Measurements from ENCODE around the gene AMPH.
A peak's percentile ranks its signal among the peaks of the same experiment; 100 is the strongest.
"Not testable (repeated sequence)": the region's sequence is repeated elsewhere in the genome, so short reads cannot be mapped to it uniquely, and the experiment has no call there.

The AMPH gene

DNA sequence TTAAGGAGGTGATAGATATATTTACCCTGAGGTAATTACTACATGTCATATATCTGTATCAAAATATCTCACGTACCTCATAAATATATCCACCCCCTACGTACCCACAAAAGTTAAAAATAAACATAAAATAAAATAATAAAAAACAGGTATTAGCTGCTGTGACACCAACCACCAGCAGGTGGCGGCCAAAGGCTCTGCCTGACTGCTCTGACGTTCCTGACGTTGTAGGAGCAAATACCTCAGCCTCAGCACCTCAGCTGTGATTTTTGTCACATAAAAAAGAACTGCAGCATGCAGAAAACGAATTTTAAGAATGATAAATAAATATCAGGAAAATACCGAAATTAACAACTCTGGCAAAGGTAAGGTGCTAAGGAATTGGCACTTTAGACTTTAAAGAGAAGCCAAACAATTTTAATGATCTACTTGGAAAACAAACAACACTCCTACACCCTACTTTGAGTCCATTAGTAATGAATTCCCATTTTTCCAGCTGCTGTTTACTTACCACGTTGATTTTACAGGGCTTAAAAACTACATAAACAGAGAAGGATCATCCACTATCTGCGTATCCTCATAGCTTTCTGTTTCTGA is 232.3 kb downstream of the AMPH start:
- H4K20me1 ChIP-seq (ENCODE audit: low read depth, low read length) = no peaks in the 10 kb centered on the region
- H3K9ac ChIP-seq (ENCODE audit: low read length) = no peak overlapping the region
- H2AFZ ChIP-seq (ENCODE audit: low read depth, low read length, severe bottlenecking) = no peak overlapping the region
- H3K27ac ChIP-seq (ENCODE audit: low read depth, low read length) = no peak overlapping the region
- no peaks in the 10 kb centered on the region for H3K79me2 ChIP-seq (ENCODE audit: insufficient read depth, low read length)
- no peak overlapping the region for H3K4me3 ChIP-seq (ENCODE audit: insufficient read depth, low read length, poor library complexity, severe bottlenecking)
- H3K27me3 ChIP-seq (ENCODE audit: low read length) = no peaks in the 10 kb centered on the region
- no peaks in the 10 kb centered on the region for H3F3A ChIP-seq (ENCODE audit: insufficient read depth)
- H3K36me3 ChIP-seq (ENCODE audit: low read length) = no peaks in the 10 kb centered on the region
- H3K9me3 ChIP-seq (ENCODE audit: insufficient read depth, low read length) = no peaks in the 10 kb centered on the region
- TF ChIP-seq, protein P1, sequence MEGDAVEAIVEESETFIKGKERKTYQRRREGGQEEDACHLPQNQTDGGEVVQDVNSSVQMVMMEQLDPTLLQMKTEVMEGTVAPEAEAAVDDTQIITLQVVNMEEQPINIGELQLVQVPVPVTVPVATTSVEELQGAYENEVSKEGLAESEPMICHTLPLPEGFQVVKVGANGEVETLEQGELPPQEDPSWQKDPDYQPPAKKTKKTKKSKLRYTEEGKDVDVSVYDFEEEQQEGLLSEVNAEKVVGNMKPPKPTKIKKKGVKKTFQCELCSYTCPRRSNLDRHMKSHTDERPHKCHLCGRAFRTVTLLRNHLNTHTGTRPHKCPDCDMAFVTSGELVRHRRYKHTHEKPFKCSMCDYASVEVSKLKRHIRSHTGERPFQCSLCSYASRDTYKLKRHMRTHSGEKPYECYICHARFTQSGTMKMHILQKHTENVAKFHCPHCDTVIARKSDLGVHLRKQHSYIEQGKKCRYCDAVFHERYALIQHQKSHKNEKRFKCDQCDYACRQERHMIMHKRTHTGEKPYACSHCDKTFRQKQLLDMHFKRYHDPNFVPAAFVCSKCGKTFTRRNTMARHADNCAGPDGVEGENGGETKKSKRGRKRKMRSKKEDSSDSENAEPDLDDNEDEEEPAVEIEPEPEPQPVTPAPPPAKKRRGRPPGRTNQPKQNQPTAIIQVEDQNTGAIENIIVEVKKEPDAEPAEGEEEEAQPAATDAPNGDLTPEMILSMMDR (IDR thresholded peaks at IDR 0.05; ENCODE audit: insufficient read depth, low read length, poor library complexity, severe bottlenecking) = peak; percentile 98
- no peak for TF ChIP-seq EZH2phosphoT487 (conservative IDR thresholded peaks at IDR 0.05; ENCODE audit: low read length)
- H3K9me2 ChIP-seq (replicated peaks; ENCODE audit: insufficient read depth, low read length) = no peaks in the 10 kb centered on the region
- no peak overlapping the region for H3K4me2 ChIP-seq (ENCODE audit: low read depth, low read length, poor library complexity, severe bottlenecking)

DNA sequence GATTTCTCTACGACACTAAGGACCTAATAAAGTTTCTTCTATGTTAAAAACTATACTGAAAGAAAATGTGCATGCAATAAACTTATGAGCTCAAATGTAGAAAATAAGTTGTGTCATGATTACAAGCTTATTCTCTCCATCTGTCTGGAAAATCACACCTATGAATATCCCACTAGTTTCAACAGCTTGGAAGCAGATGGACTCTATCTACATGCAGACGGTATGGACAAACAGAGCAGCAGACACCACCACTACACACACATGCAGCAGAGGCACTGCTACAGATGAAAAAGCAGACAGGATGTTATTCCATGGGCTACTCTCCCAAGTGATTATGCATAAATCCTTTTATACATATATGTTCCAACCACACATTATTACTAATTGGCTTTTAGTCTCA is 234.3 kb downstream of the AMPH start:
- H3K9me2 ChIP-seq (replicated peaks; ENCODE audit: insufficient read depth, low read length) = no peaks in the 10 kb centered on the region
- no peak overlapping the region for H3K4me3 ChIP-seq (ENCODE audit: insufficient read depth, low read length, poor library complexity, severe bottlenecking)
- H3K79me2 ChIP-seq (ENCODE audit: insufficient read depth, low read length) = no peaks in the 10 kb centered on the region
- H3F3A ChIP-seq (ENCODE audit: insufficient read depth) = no peaks in the 10 kb centered on the region
- no peak overlapping the region for H2AFZ ChIP-seq (ENCODE audit: low read depth, low read length, severe bottlenecking)
- H3K9me3 ChIP-seq (ENCODE audit: insufficient read depth, low read length) = no peaks in the 10 kb centered on the region
- no peak overlapping the region for H3K27ac ChIP-seq (ENCODE audit: low read depth, low read length)
- H3K4me2 ChIP-seq (ENCODE audit: low read depth, low read length, poor library complexity, severe bottlenecking) = no peak overlapping the region
- no peak for TF ChIP-seq EZH2phosphoT487 (conservative IDR thresholded peaks at IDR 0.05; ENCODE audit: low read length)
- TF ChIP-seq, protein P1 (IDR thresholded peaks at IDR 0.05; ENCODE audit: insufficient read depth, low read length, poor library complexity, severe bottlenecking) = no peak
- no peaks in the 10 kb centered on the region for H4K20me1 ChIP-seq (ENCODE audit: low read depth, low read length)
- H3K36me3 ChIP-seq (ENCODE audit: low read length) = no peaks in the 10 kb centered on the region
- no peak overlapping the region for H3K9ac ChIP-seq (ENCODE audit: low read length)
- H3K27me3 ChIP-seq (ENCODE audit: low read length) = no peaks in the 10 kb centered on the region

DNA sequence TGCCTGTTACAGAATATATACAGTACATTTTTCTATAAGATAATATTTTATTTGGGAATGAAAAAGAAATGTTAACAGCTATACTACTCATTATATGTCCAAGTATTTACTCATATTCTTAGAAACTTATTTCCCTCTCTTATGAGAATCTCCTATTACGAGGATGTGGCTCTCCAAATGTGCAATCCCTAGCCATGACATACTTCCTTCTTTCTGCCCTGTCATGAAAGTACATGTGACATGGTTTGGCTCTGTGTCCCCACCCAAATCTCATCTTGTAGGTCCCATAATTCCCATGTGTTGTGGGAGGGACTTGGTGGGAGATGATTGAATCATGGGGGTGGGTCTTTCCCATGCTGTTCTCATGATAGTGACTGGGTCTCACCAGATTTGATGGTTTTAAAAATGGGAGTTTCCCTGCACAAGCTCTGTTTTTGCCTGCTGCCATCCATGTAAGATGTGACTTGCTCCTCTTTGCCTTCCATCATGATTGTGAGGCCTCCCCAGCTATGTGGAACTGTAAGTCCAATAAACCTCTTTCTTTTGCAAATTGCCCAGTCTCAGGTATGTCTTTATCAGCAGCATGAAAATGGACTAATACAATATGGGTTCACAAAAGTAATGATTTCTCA is 235.1 kb downstream of the AMPH start:
- not testable (repeated sequence) for H3K36me3 ChIP-seq (ENCODE audit: low read length); H3K79me2 ChIP-seq (ENCODE audit: insufficient read depth, low read length); H4K20me1 ChIP-seq (ENCODE audit: low read depth, low read length); H3K9me3 ChIP-seq (ENCODE audit: insufficient read depth, low read length); H2AFZ ChIP-seq (ENCODE audit: low read depth, low read length, severe bottlenecking); H3K9ac ChIP-seq (ENCODE audit: low read length); H3K4me2 ChIP-seq (ENCODE audit: low read depth, low read length, poor library complexity, severe bottlenecking); H3K4me3 ChIP-seq (ENCODE audit: insufficient read depth, low read length, poor library complexity, severe bottlenecking); H3K9me2 ChIP-seq (replicated peaks; ENCODE audit: insufficient read depth, low read length); H3K27ac ChIP-seq (ENCODE audit: low read depth, low read length); H3F3A ChIP-seq (ENCODE audit: insufficient read depth); H3K27me3 ChIP-seq (ENCODE audit: low read length)

DNA sequence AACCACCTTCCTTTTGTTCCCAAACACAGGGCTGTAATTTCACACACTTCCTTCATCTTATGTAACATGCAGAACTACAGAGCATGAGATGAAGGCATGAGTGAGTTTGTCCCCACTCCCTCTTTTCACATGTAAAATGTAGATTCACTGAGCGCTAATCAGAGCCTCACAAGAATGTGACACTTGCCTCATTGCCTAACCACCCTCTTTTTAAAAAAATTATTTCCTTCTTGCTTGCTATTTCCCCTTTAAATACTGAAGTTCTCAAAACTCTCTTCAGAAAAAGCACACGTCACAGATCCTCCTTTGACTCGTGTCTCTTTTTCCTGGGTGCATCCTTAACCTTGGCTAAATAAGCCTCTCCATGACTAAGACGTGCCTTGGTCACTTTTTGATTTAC is 236.5 kb downstream of the AMPH start:
- Histone ChIP-seq H3K27ac (ENCODE audit: low read depth, low read length) (no peak overlapping the region), H2AFZ (ENCODE audit: low read depth, low read length, severe bottlenecking) (no peak overlapping the region), H3K36me3 (ENCODE audit: low read length) (no peaks in the 10 kb centered on the region), H3K79me2 (ENCODE audit: insufficient read depth, low read length) (no peaks in the 10 kb centered on the region), H3K4me3 (ENCODE audit: insufficient read depth, low read length, poor library complexity, severe bottlenecking) (no peak overlapping the region), H3K4me2 (ENCODE audit: low read depth, low read length, poor library complexity, severe bottlenecking) (no peak overlapping the region), H3K9me3 (ENCODE audit: insufficient read depth, low read length) (no peaks in the 10 kb centered on the region), H3K27me3 (ENCODE audit: low read length) (no peaks in the 10 kb centered on the region), H3F3A (ENCODE audit: insufficient read depth) (no peaks in the 10 kb centered on the region), H3K9me2 (replicated peaks; ENCODE audit: insufficient read depth, low read length) (no peaks in the 10 kb centered on the region), H4K20me1 (ENCODE audit: low read depth, low read length) (no peaks in the 10 kb centered on the region), H3K9ac (ENCODE audit: low read length) (no peak overlapping the region)
- TF ChIP-seq, protein P1 (IDR thresholded peaks at IDR 0.05; ENCODE audit: insufficient read depth, low read length, poor library complexity, severe bottlenecking) = no peak
- no peak for TF ChIP-seq EZH2phosphoT487 (conservative IDR thresholded peaks at IDR 0.05; ENCODE audit: low read length)

Measured in SU-DHL-6 (cell line).